Measurements from ENCODE around the gene DLGAP1.

DNA sequence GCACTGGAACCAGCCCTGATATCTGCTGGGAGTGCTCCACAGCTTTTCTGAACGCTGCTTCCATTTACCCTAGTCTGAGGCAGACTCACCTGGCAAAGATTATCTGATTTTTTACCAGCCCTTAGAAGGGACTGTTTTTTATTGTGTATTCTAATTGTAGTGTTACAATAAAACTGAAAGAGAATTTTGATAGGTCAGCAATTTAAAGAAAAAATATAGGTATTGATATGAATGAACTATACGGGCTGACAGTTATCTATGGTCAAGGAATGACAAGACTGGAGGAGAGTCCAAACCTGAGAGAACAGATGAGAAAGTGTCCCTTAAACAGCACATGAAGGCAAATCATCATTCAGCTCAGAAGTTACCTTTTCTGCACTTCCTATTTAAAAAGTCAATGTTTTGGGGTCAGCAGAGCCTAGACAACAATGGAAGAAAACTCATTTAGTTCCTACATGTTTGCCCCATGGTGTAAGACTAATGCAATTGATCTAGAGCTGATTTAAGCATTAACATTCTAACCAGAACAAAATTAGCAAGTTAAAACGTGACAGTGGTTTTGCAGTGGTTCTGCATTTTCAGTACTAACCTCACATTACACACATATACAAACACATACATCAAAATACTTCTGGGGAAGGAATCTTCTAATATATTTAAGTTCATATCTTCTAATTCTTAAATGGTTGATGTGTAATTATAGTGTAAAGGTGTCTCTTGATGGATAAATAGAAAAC is 504.3 kb downstream of the DLGAP1 start:
- TF ChIP-seq SNAI2 (CRISPR knock-in tag; IDR thresholded peaks at IDR 0.05) (no peak), ZFP30 (CRISPR knock-in tag; IDR thresholded peaks at IDR 0.05) (no peak), ZNF565 (CRISPR knock-in tag; conservative IDR thresholded peaks at IDR 0.05; ENCODE audit: low read depth) (no peak), RARB (CRISPR knock-in tag; IDR thresholded peaks at IDR 0.05) (no peak)
- TF ChIP-seq, protein P1, sequence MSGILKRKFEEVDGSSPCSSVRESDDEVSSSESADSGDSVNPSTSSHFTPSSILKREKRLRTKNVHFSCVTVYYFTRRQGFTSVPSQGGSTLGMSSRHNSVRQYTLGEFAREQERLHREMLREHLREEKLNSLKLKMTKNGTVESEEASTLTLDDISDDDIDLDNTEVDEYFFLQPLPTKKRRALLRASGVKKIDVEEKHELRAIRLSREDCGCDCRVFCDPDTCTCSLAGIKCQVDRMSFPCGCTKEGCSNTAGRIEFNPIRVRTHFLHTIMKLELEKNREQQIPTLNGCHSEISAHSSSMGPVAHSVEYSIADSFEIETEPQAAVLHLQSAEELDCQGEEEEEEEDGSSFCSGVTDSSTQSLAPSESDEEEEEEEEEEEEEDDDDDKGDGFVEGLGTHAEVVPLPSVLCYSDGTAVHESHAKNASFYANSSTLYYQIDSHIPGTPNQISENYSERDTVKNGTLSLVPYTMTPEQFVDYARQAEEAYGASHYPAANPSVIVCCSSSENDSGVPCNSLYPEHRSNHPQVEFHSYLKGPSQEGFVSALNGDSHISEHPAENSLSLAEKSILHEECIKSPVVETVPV (CRISPR knock-in tag; IDR thresholded peaks at IDR 0.05), result no peak
- TF ChIP-seq, protein P2, sequence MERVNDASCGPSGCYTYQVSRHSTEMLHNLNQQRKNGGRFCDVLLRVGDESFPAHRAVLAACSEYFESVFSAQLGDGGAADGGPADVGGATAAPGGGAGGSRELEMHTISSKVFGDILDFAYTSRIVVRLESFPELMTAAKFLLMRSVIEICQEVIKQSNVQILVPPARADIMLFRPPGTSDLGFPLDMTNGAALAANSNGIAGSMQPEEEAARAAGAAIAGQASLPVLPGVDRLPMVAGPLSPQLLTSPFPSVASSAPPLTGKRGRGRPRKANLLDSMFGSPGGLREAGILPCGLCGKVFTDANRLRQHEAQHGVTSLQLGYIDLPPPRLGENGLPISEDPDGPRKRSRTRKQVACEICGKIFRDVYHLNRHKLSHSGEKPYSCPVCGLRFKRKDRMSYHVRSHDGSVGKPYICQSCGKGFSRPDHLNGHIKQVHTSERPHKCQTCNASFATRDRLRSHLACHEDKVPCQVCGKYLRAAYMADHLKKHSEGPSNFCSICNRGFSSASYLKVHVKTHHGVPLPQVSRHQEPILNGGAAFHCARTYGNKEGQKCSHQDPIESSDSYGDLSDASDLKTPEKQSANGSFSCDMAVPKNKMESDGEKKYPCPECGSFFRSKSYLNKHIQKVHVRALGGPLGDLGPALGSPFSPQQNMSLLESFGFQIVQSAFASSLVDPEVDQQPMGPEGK (CRISPR knock-in tag; IDR thresholded peaks at IDR 0.05; ENCODE audit: borderline replicate concordance), result no peak

Measured in SK-N-SH treated with all-trans-retinoic acid at 6 μM for 48 hours (cell line).